Progenitor cell of endocrine pancreas (in vitro differentiated cells): ENCODE measurements around the gene NKPD1. TPM values are rescaled to one million over a fixed set of nuclear protein-coding genes. Genes with fewer than 3 reads are reported as not detected.

Experiments
- DNase-seq: peaks from one replicate; pipeline ENCODE4 v3.0.0; 2021; ENCODE audit warnings: low spot score; ENCODE audit not compliant: unreplicated experiment
- H3K27ac Mint-ChIP-seq: 2 replicates; pipeline ENCODE4 v1.8.0; 2021; ENCODE audit warnings: mild to moderate bottlenecking, moderate library complexity, mixed read lengths
- H3K27me3 Mint-ChIP-seq: 2 replicates; pipeline ENCODE4 v1.8.0; 2021; ENCODE audit warnings: mixed read lengths
- H3K36me3 Mint-ChIP-seq: 2 replicates; pipeline ENCODE4 v1.8.0; 2022; ENCODE audit warnings: mixed read lengths; ENCODE audit not compliant: insufficient read depth
- H3K4me1 Mint-ChIP-seq: 2 replicates; pipeline ENCODE4 v1.8.0; 2021; ENCODE audit warnings: low read depth, mixed read lengths
- H3K4me3 Mint-ChIP-seq: 2 replicates; pipeline ENCODE4 v1.8.0; 2021; ENCODE audit warnings: low read depth, mild to moderate bottlenecking, moderate library complexity, mixed read lengths
- H3K9me3 Mint-ChIP-seq: 2 replicates; pipeline ENCODE4 v1.8.0; 2021; ENCODE audit warnings: low read depth, mixed read lengths
- long read RNA-seq: library from polyadenylated mRNA; unstranded; transcript quantifications from one replicate; pipeline ENCODE4 v2.0.0, GENCODE V29; 2020
- total RNA-seq: library from RNA; stranded (reverse); gene quantifications from 2 replicates; pipeline ENCODE4 v1.2.1, GENCODE V29; 2021
- TF ChIP-seq, protein P1 (sequence below): fragments of 200-600 bp; sonication (generic); IDR thresholded peaks from one replicate; pipeline ENCODE4 v1.5.0; 2021; ENCODE audit warnings: antibody characterized with exemption, mild to moderate bottlenecking; ENCODE audit not compliant: unreplicated experiment

Gene NKPD1
- total RNA-seq = 0.34 and 0.53 TPM in 2 replicates
- long read RNA-seq = 0 reads

DNA sequence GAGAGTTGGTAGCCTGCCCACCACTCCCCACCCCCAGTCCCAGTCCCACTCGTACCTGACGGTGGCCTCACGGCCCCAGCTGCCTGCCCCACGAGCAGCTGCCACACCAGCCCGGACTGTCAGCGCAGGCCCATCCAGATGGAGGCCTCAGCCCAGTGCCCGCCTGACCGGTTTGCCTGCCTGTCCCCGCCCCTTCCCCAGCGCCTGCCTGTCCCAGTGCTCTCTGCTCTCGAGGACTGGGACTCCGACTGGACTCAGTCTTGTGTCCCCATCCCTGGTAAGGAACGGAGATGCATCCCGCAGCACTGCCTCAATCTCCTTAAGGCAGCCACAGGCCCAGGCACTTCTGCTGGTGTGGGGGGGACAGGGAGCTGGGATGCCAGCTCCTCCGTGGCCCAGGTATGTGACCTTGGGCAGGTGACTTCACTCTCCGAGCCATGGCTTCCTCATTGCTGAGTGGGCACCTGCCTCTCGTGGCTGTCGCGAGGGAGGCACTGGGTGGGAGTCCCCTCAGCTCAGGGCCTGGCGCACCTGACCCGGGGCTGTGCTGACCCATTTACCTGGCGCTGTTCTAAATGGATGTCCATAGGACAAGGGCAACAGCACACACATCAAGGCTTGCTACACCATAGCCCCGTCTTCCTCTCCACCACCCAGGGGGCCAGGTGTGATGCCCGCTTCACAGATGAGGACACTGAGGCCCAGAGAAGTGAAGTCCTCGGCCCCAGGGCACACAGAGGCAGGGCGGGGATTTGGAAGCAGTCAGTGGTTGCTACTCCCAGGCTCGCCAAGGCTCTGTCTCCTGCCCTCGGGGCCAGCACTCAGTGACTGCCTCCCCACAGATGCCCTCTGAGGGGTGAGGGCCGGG is at the start of gene NKPD1:
NKPD1 (minus strand) TSS at position 113 of the 868 bp plus-strand sequence. CDS start 832 bp downstream, outside the sequence.
- peak; percentile 44 for DNase-seq
- H3K4me3 Mint-ChIP-seq = no peak within 1 kb of the TSS
- no peaks in the 10 kb centered on the region for H3K36me3 Mint-ChIP-seq
- H3K9me3 Mint-ChIP-seq = no peaks in the 10 kb centered on the region
- peak within 1 kb of the TSS; percentile 57 for H3K27ac Mint-ChIP-seq
- H3K4me1 Mint-ChIP-seq = peaks cover 9% of the 10 kb centered on the region
- peaks cover 24% of the 10 kb centered on the region for H3K27me3 Mint-ChIP-seq
- TF ChIP-seq, protein P1, sequence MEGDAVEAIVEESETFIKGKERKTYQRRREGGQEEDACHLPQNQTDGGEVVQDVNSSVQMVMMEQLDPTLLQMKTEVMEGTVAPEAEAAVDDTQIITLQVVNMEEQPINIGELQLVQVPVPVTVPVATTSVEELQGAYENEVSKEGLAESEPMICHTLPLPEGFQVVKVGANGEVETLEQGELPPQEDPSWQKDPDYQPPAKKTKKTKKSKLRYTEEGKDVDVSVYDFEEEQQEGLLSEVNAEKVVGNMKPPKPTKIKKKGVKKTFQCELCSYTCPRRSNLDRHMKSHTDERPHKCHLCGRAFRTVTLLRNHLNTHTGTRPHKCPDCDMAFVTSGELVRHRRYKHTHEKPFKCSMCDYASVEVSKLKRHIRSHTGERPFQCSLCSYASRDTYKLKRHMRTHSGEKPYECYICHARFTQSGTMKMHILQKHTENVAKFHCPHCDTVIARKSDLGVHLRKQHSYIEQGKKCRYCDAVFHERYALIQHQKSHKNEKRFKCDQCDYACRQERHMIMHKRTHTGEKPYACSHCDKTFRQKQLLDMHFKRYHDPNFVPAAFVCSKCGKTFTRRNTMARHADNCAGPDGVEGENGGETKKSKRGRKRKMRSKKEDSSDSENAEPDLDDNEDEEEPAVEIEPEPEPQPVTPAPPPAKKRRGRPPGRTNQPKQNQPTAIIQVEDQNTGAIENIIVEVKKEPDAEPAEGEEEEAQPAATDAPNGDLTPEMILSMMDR = no peak

- H3K36me3 Mint-ChIP-seq = no peaks in the 10 kb centered on the region
- H3K9me3 Mint-ChIP-seq = no peaks in the 10 kb centered on the region
- peaks cover 8% of the 10 kb centered on the region for H3K27me3 Mint-ChIP-seq
- no peaks in the 10 kb centered on the region for H3K4me1 Mint-ChIP-seq
- no peak for DNase-seq
- H3K27ac Mint-ChIP-seq = no peak overlapping the region
- H3K4me3 Mint-ChIP-seq = no peak overlapping the region
- TF ChIP-seq, protein P1 = no peak
Measured at GRCh38 chr19:45206328-45206727, 45.5 kb upstream of the NKPD1 start.

GRCh38 chr19:45205810-45206209 is 45.0 kb upstream of the NKPD1 start:
- Mint-ChIP-seq H3K9me3 (no peaks in the 10 kb centered on the region), H3K4me1 (no peaks in the 10 kb centered on the region), H3K27me3 (peaks cover 7% of the 10 kb centered on the region), H3K27ac (no peak overlapping the region), H3K36me3 (no peaks in the 10 kb centered on the region), H3K4me3 (no peak overlapping the region)
- TF ChIP-seq, protein P1 = no peak
- DNase-seq = no peak

- H3K4me3 Mint-ChIP-seq = no peak overlapping the region
- DNase-seq = no peak
- no peaks in the 10 kb centered on the region for H3K4me1 Mint-ChIP-seq
Measured at GRCh38 chr19:45202637-45203036, 41.9 kb upstream of the NKPD1 start.

DNA sequence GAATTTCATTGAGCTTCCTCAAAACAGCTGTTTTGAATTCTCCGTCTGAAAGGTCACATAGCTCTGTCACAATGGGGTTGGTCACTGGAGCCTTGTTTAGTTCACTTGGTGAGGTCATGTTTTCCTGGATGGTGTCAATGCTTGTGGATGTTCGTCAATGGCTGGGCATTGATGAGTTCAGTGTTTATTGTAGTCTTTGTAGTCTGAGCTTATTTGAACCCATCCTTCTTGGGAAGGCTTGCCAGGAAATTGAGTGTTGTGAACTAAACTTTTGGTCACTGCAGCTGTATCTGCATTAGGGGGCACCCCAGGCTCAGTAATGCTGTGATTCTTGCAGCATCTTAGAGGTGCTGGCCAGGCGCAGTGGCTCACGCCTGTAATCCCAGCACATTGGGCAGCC is 39.8 kb upstream of the NKPD1 start:
- Mint-ChIP-seq H3K4me3 (no peak overlapping the region), H3K9me3 (no peaks in the 10 kb centered on the region), H3K4me1 (no peaks in the 10 kb centered on the region), H3K36me3 (no peaks in the 10 kb centered on the region), H3K27me3 (peaks cover 15% of the 10 kb centered on the region), H3K27ac (no peak overlapping the region)
- no peak for DNase-seq
- TF ChIP-seq, protein P1 = peak; percentile 41

More at GRCh38 chr19:45202637-45203036, 41.9 kb upstream of the NKPD1 start:
- H3K27ac Mint-ChIP-seq = no peak overlapping the region
- H3K9me3 Mint-ChIP-seq = no peaks in the 10 kb centered on the region
- TF ChIP-seq, protein P1 = no peak
- H3K27me3 Mint-ChIP-seq = peaks cover 12% of the 10 kb centered on the region
- H3K36me3 Mint-ChIP-seq = no peaks in the 10 kb centered on the region
